CD4-positive, alpha-beta memory T cell (primary cell): Measurements from ENCODE around the gene TNFRSF1B. TPM values are rescaled to one million over a fixed set of nuclear protein-coding genes. Genes with fewer than 3 reads are reported as not detected.
"Not testable (repeated sequence)": the region's sequence is repeated elsewhere in the genome, so short reads cannot be mapped to it uniquely, and the experiment has no call there.

ENCODE experiments used
- CTCF ChIA-PET: fragments of 350-600 bp; sonication (Branson Sonifier 250); formaldehyde crosslinking; loops from one replicate; lab custom pipeline; 2021; ENCODE audit warnings: inconsistent platforms; ENCODE audit not compliant: partially characterized antibody; lab: Charles Lee
- POLR2A ChIA-PET: fragments of 350-600 bp; sonication (Branson Sonifier 250); formaldehyde crosslinking; loops from one replicate; lab custom pipeline; 2021; ENCODE audit not compliant: partially characterized antibody; lab: Charles Lee
- DNase-seq, 5 donors: peaks; one replicate each; pipeline versions ENCODE4 v3.0.0 to v3.0.0-alpha.2; 2020 to 2022; ENCODE audit warnings: mixed read lengths in 1 of 5
- H3K27ac ChIP-seq: one replicate; pipeline ENCODE4 v1.7.0; 2013; ENCODE audit warnings: low read depth, low read length
- H3K27me3 ChIP-seq: 2 replicates; pipeline ENCODE4 v1.7.0; 2013; ENCODE audit warnings: mild to moderate bottlenecking, low read length, moderate library complexity; ENCODE audit not compliant: insufficient read depth
- H3K36me3 ChIP-seq: 2 replicates; pipeline ENCODE4 v1.7.0; 2013; ENCODE audit warnings: mild to moderate bottlenecking, low read length, moderate library complexity; ENCODE audit not compliant: insufficient read depth
- H3K4me1 ChIP-seq: 2 replicates; pipeline ENCODE4 v1.7.0; 2013; ENCODE audit warnings: mild to moderate bottlenecking, low read length, moderate library complexity; ENCODE audit not compliant: insufficient read depth
- H3K4me3 ChIP-seq, 2 donors: one replicate each; pipeline ENCODE4 v1.7.0; 2013; ENCODE audit warnings: low read length in 2 of 2, mild to moderate bottlenecking in 1 of 2
- H3K9me3 ChIP-seq, 2 donors: one replicate each; pipeline ENCODE4 v1.7.0; 2013; ENCODE audit warnings: low read length in 2 of 2, control low read depth in 1 of 2; ENCODE audit not compliant: control insufficient read depth in 1 of 2
- H3K27ac Mint-ChIP-seq, 7 donors: one replicate each; pipeline ENCODE4 v1.8.0; 2020 to 2021; ENCODE audit warnings: mixed read lengths in 7 of 7, mild to moderate bottlenecking in 6 of 7, inconsistent platforms in 3 of 7, moderate library complexity in 3 of 7
- H3K27me3 Mint-ChIP-seq, 2 donors: one replicate each; pipeline ENCODE4 v1.8.0; 2020 to 2021; ENCODE audit warnings: mixed read lengths in 2 of 2
- H3K36me3 Mint-ChIP-seq, 2 donors: one replicate each; pipeline ENCODE4 v1.8.0; 2020 to 2021; ENCODE audit warnings: mixed read lengths in 2 of 2, inconsistent platforms in 1 of 2, mild to moderate bottlenecking in 1 of 2
- H3K4me1 Mint-ChIP-seq, 4 donors: one replicate each; pipeline ENCODE4 v1.8.0; 2020 to 2021; ENCODE audit warnings: mixed read lengths in 4 of 4, mild to moderate bottlenecking in 1 of 4
- H3K4me3 Mint-ChIP-seq, 8 donors: one replicate each; pipeline ENCODE4 v1.8.0; 2020 to 2021; ENCODE audit warnings: mixed read lengths in 8 of 8, mild to moderate bottlenecking in 7 of 8, moderate library complexity in 6 of 8, inconsistent platforms in 3 of 8
- H3K9me3 Mint-ChIP-seq, 8 donors: one replicate each; pipeline ENCODE4 v1.8.0; 2020 to 2021; ENCODE audit warnings: mixed read lengths in 8 of 8, mild to moderate bottlenecking in 5 of 8, inconsistent platforms in 3 of 8, moderate library complexity in 1 of 8
- intact Hi-C: fragments of 100-400 bp; cut with micrococcal nuclease; formaldehyde crosslinking; loops from one replicate; pipeline ENCODE4 v1.15.1; 2023
- polyA plus RNA-seq, 2 donors: library from polyadenylated mRNA; unstranded; fragments of 300-500 nt; fragmentation: Illumina TruSeq; gene quantifications; one replicate each; pipeline ENCODE4 v1.2.3, GENCODE V29; 2021
- total RNA-seq, 2 experiments: library from RNA; stranded (reverse); gene quantifications; one replicate each; pipeline ENCODE4 v1.2.3, GENCODE V29; 2021

The TNFRSF1B gene
- total and polyA plus RNA-seq, 4 experiments from 2014 or later: 111 to 201 (median 130) TPM

- H3K27ac Mint-ChIP-seq, DNase-seq, H3K4me3 ChIP-seq, H3K4me1 Mint-ChIP-seq, intact Hi-C loops, POLR2A ChIA-PET, H3K27ac ChIP-seq, H3K36me3 ChIP-seq, H3K4me1 ChIP-seq, CTCF ChIA-PET, H3K4me3 Mint-ChIP-seq, H3K27me3 ChIP-seq, H3K36me3 Mint-ChIP-seq, H3K27me3 Mint-ChIP-seq, H3K9me3 ChIP-seq: not testable (repeated sequence)
- H3K9me3 Mint-ChIP-seq: peaks cover 0 to 10% (median 4%) of the 10 kb centered on the region in 8 donors
These were observed 55.9 kb downstream of the TNFRSF1B start for GRCh38 chr1:12222700-12223099.

GRCh38 chr1:12224092-12224491, 57.3 kb downstream of the TNFRSF1B start:
- H3K27ac Mint-ChIP-seq, intact Hi-C loops, H3K9me3 ChIP-seq, H3K4me1 ChIP-seq, H3K27me3 Mint-ChIP-seq, POLR2A ChIA-PET, H3K36me3 Mint-ChIP-seq, H3K4me1 Mint-ChIP-seq, H3K36me3 ChIP-seq, H3K27me3 ChIP-seq, DNase-seq, H3K4me3 Mint-ChIP-seq, H3K27ac ChIP-seq, H3K4me3 ChIP-seq, CTCF ChIA-PET: not testable (repeated sequence)
- peaks cover 0 to 10% (median 4%) of the 10 kb centered on the region in 8 donors for H3K9me3 Mint-ChIP-seq

- Mint-ChIP-seq H3K9me3 (no peaks in the 10 kb centered on the region), H3K27ac (peak overlapping the region in 2 of 7 donors; percentile 68 to 81), H3K4me3 (peak overlapping the region in 7 of 8 donors; percentile 26 to 84 (median 82)), H3K27me3 (no peaks in the 10 kb centered on the region), H3K4me1 (peaks cover 8 to 22% (median 21%) of the 10 kb centered on the region in 4 donors), H3K36me3 (no peaks in the 10 kb centered on the region)
- no peak for DNase-seq
- Histone ChIP-seq H3K9me3 (no peaks in the 10 kb centered on the region), H3K27ac (no peak overlapping the region), H3K36me3 (peaks cover under 1% of the 10 kb centered on the region), H3K4me1 (peaks cover 38% of the 10 kb centered on the region), H3K4me3 (no peak overlapping the region), H3K27me3 (no peaks in the 10 kb centered on the region)
- intact Hi-C loops: loop anchor here (2.0 kb wide), 1 partner anchor 20 kb away; no protein-coding TSS in a partner anchor
- POLR2A ChIA-PET: interaction anchor here (1.4 to 3.5 kb wide), 2 partner anchors 9 to 18 kb away, joined by 4 to 22 read pairs; no protein-coding TSS in a partner anchor
- CTCF ChIA-PET: interaction anchor here (0.7 to 3.7 kb wide), 12 partner anchors 9 to 430 kb away, joined by 3 to 28 read pairs (median 5); no protein-coding TSS in a partner anchor
These were observed 62.2 kb downstream of the TNFRSF1B start for GRCh38 chr1:12228979-12229378.

- H3K4me1 ChIP-seq: peaks cover 42% of the 10 kb centered on the region
- Mint-ChIP-seq H3K9me3 (no peaks in the 10 kb centered on the region), H3K27ac (peak overlapping the region in 6 of 7 donors; percentile 18 to 88 (median 56)), H3K27me3 (no peaks in the 10 kb centered on the region), H3K4me1 (peaks cover 11 to 25% (median 22%) of the 10 kb centered on the region in 4 donors), H3K36me3 (peaks cover 0 to 2% of the 10 kb centered on the region in 2 donors), H3K4me3 (peak overlapping the region; percentile 69 to 84 (median 81))
- no peak overlapping the region for H3K4me3 ChIP-seq
- peak in 1 of 5 donors; percentile 8 for DNase-seq
- ChIA-PET POLR2A (interaction anchor here (1.4 to 3.5 kb wide), 3 partner anchors 9 to 105 kb away, joined by 4 to 22 read pairs (median 4); no protein-coding TSS in a partner anchor), CTCF (interaction anchor here (0.7 to 3.7 kb wide), 12 partner anchors 9 to 430 kb away, joined by 3 to 28 read pairs (median 5); no protein-coding TSS in a partner anchor)
- H3K27ac ChIP-seq: no peak overlapping the region
- no peaks in the 10 kb centered on the region for H3K9me3 ChIP-seq
- peaks cover 4% of the 10 kb centered on the region for H3K36me3 ChIP-seq
- no peaks in the 10 kb centered on the region for H3K27me3 ChIP-seq
- intact Hi-C loops: loop anchor here (2.0 kb wide), 1 partner anchor 21 kb away; no protein-coding TSS in a partner anchor
These were observed 62.6 kb downstream of the TNFRSF1B start for GRCh38 chr1:12229386-12229834.

GRCh38 chr1:12229835-12230548, 63.2 kb downstream of the TNFRSF1B start, which contains the start of gene VPS13D:
VPS13D (plus strand) TSS chr1:12230030; CDS start chr1:12234267, 4,237 bp downstream.
- H3K27ac Mint-ChIP-seq: peak within 1 kb of the TSS in 6 of 7 donors; percentile 81 to 94 (median 92)
- intact Hi-C loops: loop anchor here (1.0 to 2.0 kb wide), 3 partner anchors 21 to 387 kb away; partner anchors contain the start of gene MIIP

GRCh38 chr1:12230549-12231275, 63.9 kb downstream of the TNFRSF1B start:
- CTCF ChIA-PET: interaction anchor here (1.7 kb wide), 2 partner anchors 20 to 106 kb away, joined by 5 to 6 read pairs; no protein-coding TSS in a partner anchor
- Histone ChIP-seq H3K4me3 (peak overlapping the region; percentile 86 to 90), H3K27ac (peak overlapping the region; percentile 82), H3K27me3 (no peaks in the 10 kb centered on the region), H3K4me1 (peaks cover 52% of the 10 kb centered on the region), H3K36me3 (peaks cover 11% of the 10 kb centered on the region), H3K9me3 (no peaks in the 10 kb centered on the region)
- H3K9me3 Mint-ChIP-seq: no peaks in the 10 kb centered on the region
- H3K27ac Mint-ChIP-seq: peak overlapping the region in 6 of 7 donors; percentile 38 to 94 (median 92)
- POLR2A ChIA-PET: interaction anchor here (1.0 to 3.5 kb wide), 4 partner anchors 12 to 323 kb away, joined by 3 to 22 read pairs (median 4); no protein-coding TSS in a partner anchor
- DNase-seq: peak in 2 of 5 donors; percentile 11 to 46
- intact Hi-C loops: loop anchor here (1.0 kb wide), 2 partner anchors 211 to 387 kb away; partner anchors contain the start of gene MIIP
- peak overlapping the region; percentile 88 to 93 (median 91) for H3K4me3 Mint-ChIP-seq
- H3K4me1 Mint-ChIP-seq: peaks cover 15 to 29% (median 25%) of the 10 kb centered on the region in 4 donors
- peaks cover 5 to 12% of the 10 kb centered on the region in 2 donors for H3K36me3 Mint-ChIP-seq
- H3K27me3 Mint-ChIP-seq: no peaks in the 10 kb centered on the region

More at GRCh38 chr1:12229835-12230548, 63.2 kb downstream of the TNFRSF1B start, which contains the start of gene VPS13D:
- Histone ChIP-seq H3K27me3 (no peaks in the 10 kb centered on the region), H3K9me3 (no peaks in the 10 kb centered on the region), H3K4me3 (peak within 1 kb of the TSS; percentile 86 to 90), H3K27ac (peak within 1 kb of the TSS; percentile 82), H3K4me1 (peaks cover 48% of the 10 kb centered on the region), H3K36me3 (peaks cover 8% of the 10 kb centered on the region)
- CTCF ChIA-PET: interaction anchor here (0.7 to 3.7 kb wide), 5 partner anchors 11 to 429 kb away, joined by 3 to 28 read pairs (median 5); no protein-coding TSS in a partner anchor
- peak; percentile 76 to 84 (median 83) for DNase-seq
- no peaks in the 10 kb centered on the region for H3K9me3 Mint-ChIP-seq
- peaks cover 13 to 27% (median 22%) of the 10 kb centered on the region in 4 donors for H3K4me1 Mint-ChIP-seq
- H3K4me3 Mint-ChIP-seq: peak within 1 kb of the TSS; percentile 88 to 93 (median 91)
- H3K36me3 Mint-ChIP-seq: peaks cover 3 to 8% of the 10 kb centered on the region in 2 donors
- no peaks in the 10 kb centered on the region for H3K27me3 Mint-ChIP-seq
- POLR2A ChIA-PET: interaction anchor here (1.1 to 3.5 kb wide), 3 partner anchors 13 to 105 kb away, joined by 3 to 22 read pairs (median 4); no protein-coding TSS in a partner anchor
